Spleen (tissue), 11 donors: ENCODE results near the gene OR52K2. TPM values are rescaled to one million over a fixed set of nuclear protein-coding genes. Genes with fewer than 3 reads are reported as not detected.

Experiments used
- DNase-seq: peaks from one replicate; pipeline ENCODE4 v3.0.0-alpha.2; 2020
- H3K27ac ChIP-seq, 8 donors: fragments of 200-600 bp; sonication (generic) in 7 of 8; 1 replicate in 4 of 8; 2 replicates in 4 of 8; pipeline versions ENCODE4 v1.5.0 to v1.8.0; 2016 to 2021; ENCODE audit warnings: inconsistent platforms in 4 of 8, mild to moderate bottlenecking in 4 of 8, moderate library complexity in 1 of 8
- H3K27me3 ChIP-seq, 7 donors: fragments of 200-600 bp; sonication (generic) in 6 of 7; replicated peaks in 1 of 7; 1 replicate in 4 of 7; 2 replicates in 3 of 7; pipeline versions ENCODE4 v1.5.0 to v1.8.0; 2016 to 2021; ENCODE audit warnings: inconsistent platforms in 3 of 7, mild to moderate bottlenecking in 1 of 7
- H3K36me3 ChIP-seq, 6 donors: fragments of 200-600 bp; sonication (generic) in 5 of 6; 1 replicate in 4 of 6; 2 replicates in 2 of 6; pipeline versions ENCODE4 v1.5.0 to v1.8.0; 2016 to 2021; ENCODE audit warnings: inconsistent platforms in 2 of 6
- H3K4me1 ChIP-seq, 6 donors: fragments of 200-600 bp; sonication (generic) in 5 of 6; 1 replicate in 3 of 6; 2 replicates in 3 of 6; pipeline versions ENCODE4 v1.5.0 to v1.8.0; 2016 to 2021; ENCODE audit warnings: inconsistent platforms in 3 of 6
- H3K4me3 ChIP-seq, 8 donors: fragments of 200-600 bp; sonication (generic) in 7 of 8; 1 replicate in 4 of 8; 2 replicates in 4 of 8; pipeline versions ENCODE4 v1.5.0 to v1.8.0; 2016 to 2021; ENCODE audit warnings: inconsistent platforms in 4 of 8, mild to moderate bottlenecking in 4 of 8, moderate library complexity in 2 of 8
- H3K9me3 ChIP-seq, 8 donors: fragments of 200-600 bp; sonication (generic) in 7 of 8; 1 replicate in 4 of 8; 2 replicates in 4 of 8; pipeline versions ENCODE4 v1.5.0 to v1.8.0; 2016 to 2021; ENCODE audit warnings: inconsistent platforms in 4 of 8
- POLR2A ChIP-seq, 3 donors: fragments of 450-650 bp; IDR thresholded peaks; one replicate each; pipeline ENCODE4 v1.5.1; 2017; ENCODE audit warnings: antibody characterized with exemption in 3 of 3, mild to moderate bottlenecking in 1 of 3
- POLR2AphosphoS5 ChIP-seq, 3 donors: sonication (generic); formaldehyde crosslinking; IDR thresholded peaks; one replicate each; pipeline ENCODE4 v1.5.1; 2017; ENCODE audit warnings: antibody characterized with exemption in 3 of 3
- WGBS, 5 donors: extraction: QIAGEN DNeasy Blood & Tissue Kit in 3 of 5; methylation state at CpG; one replicate each; pipeline versions ENCODE4 v1.1.5 to v1.1.7; 2013 to 2018; 5-methylcytosine and 5-hydroxymethylcytosine counted together
- intact Hi-C: fragments of 100-400 bp; cut with DNase I; formaldehyde crosslinking; loops from one replicate; pipeline ENCODE4 v1.15.0; 2023; ENCODE audit warnings: low total_unique reads
- polyA plus RNA-seq, 3 donors: library from polyadenylated mRNA; stranded (reverse); fragments of 200-250 nt; gene quantifications; one replicate each; pipeline ENCODE4 v1.2.1, GENCODE V29; 2013
- total RNA-seq, 7 donors: library from RNA; depleted of rRNA in 3 of 7; stranded (reverse); fragments of >200 nt in 3 of 7; fragmentation: NEBNext Ultra II Directional in 4 of 7; extraction: Animal tissue kit (Norgen Biotek cat#: 25700) in 4 of 7; gene quantifications; one replicate each; pipeline versions ENCODE4 v1.1.0 to v1.2.1, GENCODE V29; 2016 to 2021
- TF ChIP-seq, protein P1 (sequence below), 11 experiments: fragments of 200-600 bp in 7 of 11; fragments of 450-650 bp in 4 of 11; sonication (generic) in 4 of 11; IDR thresholded peaks in 8 of 11; conservative IDR thresholded peaks in 3 of 11; 1 replicate in 7 of 11; 2 replicates in 4 of 11; pipeline versions ENCODE4 v1.4.0 to v1.8.0; 2016 to 2021; ENCODE audit warnings: antibody characterized with exemption in 11 of 11, inconsistent platforms in 4 of 11, mild to moderate bottlenecking in 1 of 11
- donor health status: healthy with polysubstance abuse.
- donor health status: DM: no; HTN: no; CAD: no; lungs with moderate emphysema.
- donor health status: DM: no; HTN: no; CAD: no.
- donor health status: Bipolar disorder and iron deficiency.
- donor health status: healthy.
- donor health status: DM: no; HTN: no; CAD: no.
- donor health status: DM: yes; HTN: yes; CAD: no.

The OR52K2 gene
- total and polyA plus RNA-seq, 10 donors = 0.94 to 1.4 (median 1.1) TPM; not detected in 5

GRCh38 chr11:4479644-4480043 is 30.5 kb downstream of the OR52K2 start:
- intact Hi-C loops = no loop called here
- TF ChIP-seq POLR2A (IDR thresholded peaks at IDR 0.05) (no peak), POLR2AphosphoS5 (IDR thresholded peaks at IDR 0.05) (no peak)
- TF ChIP-seq, protein P1, sequence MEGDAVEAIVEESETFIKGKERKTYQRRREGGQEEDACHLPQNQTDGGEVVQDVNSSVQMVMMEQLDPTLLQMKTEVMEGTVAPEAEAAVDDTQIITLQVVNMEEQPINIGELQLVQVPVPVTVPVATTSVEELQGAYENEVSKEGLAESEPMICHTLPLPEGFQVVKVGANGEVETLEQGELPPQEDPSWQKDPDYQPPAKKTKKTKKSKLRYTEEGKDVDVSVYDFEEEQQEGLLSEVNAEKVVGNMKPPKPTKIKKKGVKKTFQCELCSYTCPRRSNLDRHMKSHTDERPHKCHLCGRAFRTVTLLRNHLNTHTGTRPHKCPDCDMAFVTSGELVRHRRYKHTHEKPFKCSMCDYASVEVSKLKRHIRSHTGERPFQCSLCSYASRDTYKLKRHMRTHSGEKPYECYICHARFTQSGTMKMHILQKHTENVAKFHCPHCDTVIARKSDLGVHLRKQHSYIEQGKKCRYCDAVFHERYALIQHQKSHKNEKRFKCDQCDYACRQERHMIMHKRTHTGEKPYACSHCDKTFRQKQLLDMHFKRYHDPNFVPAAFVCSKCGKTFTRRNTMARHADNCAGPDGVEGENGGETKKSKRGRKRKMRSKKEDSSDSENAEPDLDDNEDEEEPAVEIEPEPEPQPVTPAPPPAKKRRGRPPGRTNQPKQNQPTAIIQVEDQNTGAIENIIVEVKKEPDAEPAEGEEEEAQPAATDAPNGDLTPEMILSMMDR (IDR thresholded peaks at IDR 0.05 in 8 of 11, conservative IDR thresholded peaks at IDR 0.05 in 3 of 11) = no peak
- no peak for DNase-seq
- Histone ChIP-seq H3K4me3 (no peak overlapping the region), H3K27me3 (no peaks in the 10 kb centered on the region), H3K27ac (no peak overlapping the region), H3K9me3 (no peaks in the 10 kb centered on the region), H3K4me1 (peaks cover 0 to 9% (median 0%) of the 10 kb centered on the region in 6 donors), H3K36me3 (peaks cover 0 to 8% (median 0%) of the 10 kb centered on the region in 6 donors)
- WGBS, 5 donors = 72 to 90% (median 78%) methylated on average over 1 of the region's 1 CpG

DNA sequence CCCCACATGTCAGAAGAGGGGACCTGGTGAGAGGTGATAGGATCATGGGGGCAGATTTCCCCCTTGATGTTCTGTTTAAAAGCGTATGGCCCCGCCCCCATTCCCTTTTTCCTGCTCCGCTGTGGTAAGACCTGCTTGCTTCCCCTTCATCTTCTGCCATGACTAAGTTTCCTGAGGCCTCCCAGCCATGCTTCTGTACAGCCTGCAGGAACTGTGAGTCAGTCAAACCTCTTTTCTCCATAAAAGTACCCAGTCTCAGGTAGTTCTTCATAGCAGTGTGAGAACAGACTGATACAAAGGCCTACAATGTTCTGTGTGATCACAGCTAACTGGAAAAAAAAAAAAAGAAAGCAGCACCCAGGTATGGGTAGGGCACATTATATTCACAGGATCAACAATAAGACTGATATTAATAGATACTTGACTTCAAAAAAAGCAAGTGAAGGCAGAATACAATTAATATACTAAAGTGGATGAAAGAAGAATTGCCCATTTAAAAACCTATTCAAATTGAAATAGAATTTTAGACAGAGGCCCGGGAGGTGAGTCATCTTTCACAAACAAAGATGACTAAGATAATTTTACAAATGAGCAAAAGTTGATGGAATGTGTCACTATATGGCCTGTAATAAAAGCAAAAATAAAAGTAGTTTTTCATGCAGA is 31.6 kb downstream of the OR52K2 start:
- TF ChIP-seq POLR2AphosphoS5 (IDR thresholded peaks at IDR 0.05) = no peak
- TF ChIP-seq POLR2A (IDR thresholded peaks at IDR 0.05) = no peak
- TF ChIP-seq, protein P1 (IDR thresholded peaks at IDR 0.05 in 8 of 11, conservative IDR thresholded peaks at IDR 0.05 in 3 of 11) = no peak
- Histone ChIP-seq H3K27me3 (no peaks in the 10 kb centered on the region), H3K9me3 (no peaks in the 10 kb centered on the region), H3K4me1 (peaks cover 0 to 9% (median 0%) of the 10 kb centered on the region in 6 donors), H3K4me3 (no peak overlapping the region), H3K27ac (no peak overlapping the region), H3K36me3 (no peaks in the 10 kb centered on the region)
- 60 to 86% (median 73%) methylated on average over 4 of the region's 4 CpGs for WGBS, 5 donors
- intact Hi-C loops = no loop called here
- no peak for DNase-seq

GRCh38 chr11:4481240-4481582 is 32.1 kb downstream of the OR52K2 start:
- intact Hi-C loops = no loop called here
- Histone ChIP-seq H3K9me3 (no peaks in the 10 kb centered on the region), H3K4me3 (no peak overlapping the region), H3K27ac (no peak overlapping the region), H3K36me3 (no peaks in the 10 kb centered on the region), H3K27me3 (no peaks in the 10 kb centered on the region), H3K4me1 (peaks cover 0 to 9% (median 0%) of the 10 kb centered on the region in 6 donors)
- TF ChIP-seq POLR2A (IDR thresholded peaks at IDR 0.05) (no peak), POLR2AphosphoS5 (IDR thresholded peaks at IDR 0.05) (no peak)
- TF ChIP-seq, protein P1 (IDR thresholded peaks at IDR 0.05 in 8 of 11, conservative IDR thresholded peaks at IDR 0.05 in 3 of 11) = no peak
- DNase-seq = no peak

GRCh38 chr11:4482445-4482844 is 33.4 kb downstream of the OR52K2 start, which contains the start of gene OR52K1:
Gene OR52K1 (plus strand): TSS chr11:4482646. CDS start chr11:4488901, 6,255 bp downstream.
- 39 to 64% (median 45%) methylated on average over 2 of the region's 2 CpGs for WGBS, 5 donors
- TF ChIP-seq, protein P1 (IDR thresholded peaks at IDR 0.05 in 8 of 11, conservative IDR thresholded peaks at IDR 0.05 in 3 of 11) = no peak
- TF ChIP-seq POLR2A (IDR thresholded peaks at IDR 0.05) (no peak), POLR2AphosphoS5 (IDR thresholded peaks at IDR 0.05) (no peak)
- H3K36me3 ChIP-seq = no peaks in the 10 kb centered on the region

More at GRCh38 chr11:4482445-4482844, 33.4 kb downstream of the OR52K2 start, which contains the start of gene OR52K1:
- no peak within 1 kb of the TSS for H3K27ac ChIP-seq
- intact Hi-C loops = no loop called here
- H3K4me1 ChIP-seq = peaks cover 0 to 9% (median 0%) of the 10 kb centered on the region in 6 donors
- no peak within 1 kb of the TSS for H3K4me3 ChIP-seq
- no peaks in the 10 kb centered on the region for H3K9me3 ChIP-seq
- H3K27me3 ChIP-seq = no peaks in the 10 kb centered on the region
- no peak for DNase-seq
